Activated T-helper 2 cell treated with anti-CD3 and anti-CD28 coated beads, Interferon-gamma antibody, Interleukin-2, Interleukin-4, amounts not matched to agents 10 μg/mL and 5 μg/mL and 100 μg/mL, durations not matched to agents 14 hours and 24 hours and 36 hours (primary cell): ENCODE measurements around the gene PRELID3B. TPM values are rescaled to one million over a fixed set of nuclear protein-coding genes. Genes with fewer than 3 reads are reported as not detected.
A peak's percentile ranks its signal among the peaks of the same experiment; 100 is the strongest.
"Not testable (repeated sequence)": the region's sequence is repeated elsewhere in the genome, so short reads cannot be mapped to it uniquely, and the experiment has no call there.

Experiments
- DNase-seq: peaks from one replicate; pipeline ENCODE4 v3.0.0; 2021; ENCODE audit warnings: low spot score
- H3K27ac Mint-ChIP-seq: one replicate; pipeline ENCODE4 v1.8.0; 2021; ENCODE audit warnings: mixed read lengths
- H3K27me3 Mint-ChIP-seq: one replicate; pipeline ENCODE4 v1.8.0; 2021; ENCODE audit warnings: low read depth, mixed read lengths
- H3K36me3 Mint-ChIP-seq: one replicate; pipeline ENCODE4 v1.8.0; 2021; ENCODE audit warnings: low read depth, mixed read lengths
- H3K4me1 Mint-ChIP-seq: one replicate; pipeline ENCODE4 v1.8.0; 2021; ENCODE audit warnings: low read depth, mixed read lengths
- H3K4me3 Mint-ChIP-seq: one replicate; pipeline ENCODE4 v1.8.0; 2021; ENCODE audit warnings: low read depth, mild to moderate bottlenecking, moderate library complexity, mixed read lengths
- H3K9me3 Mint-ChIP-seq: one replicate; pipeline ENCODE4 v1.8.0; 2021; ENCODE audit warnings: mixed read lengths
- intact Hi-C: fragments of 100-400 bp; cut with micrococcal nuclease; formaldehyde crosslinking; loops from one replicate; pipeline ENCODE4 v1.15.1; 2023
- total RNA-seq: library from RNA; stranded (reverse); gene quantifications from 2 replicates; pipeline ENCODE4 v1.2.3, GENCODE V29; 2022

PRELID3B gene
- total RNA-seq, 1 donor from 2014 or later, result 112 TPM

DNA sequence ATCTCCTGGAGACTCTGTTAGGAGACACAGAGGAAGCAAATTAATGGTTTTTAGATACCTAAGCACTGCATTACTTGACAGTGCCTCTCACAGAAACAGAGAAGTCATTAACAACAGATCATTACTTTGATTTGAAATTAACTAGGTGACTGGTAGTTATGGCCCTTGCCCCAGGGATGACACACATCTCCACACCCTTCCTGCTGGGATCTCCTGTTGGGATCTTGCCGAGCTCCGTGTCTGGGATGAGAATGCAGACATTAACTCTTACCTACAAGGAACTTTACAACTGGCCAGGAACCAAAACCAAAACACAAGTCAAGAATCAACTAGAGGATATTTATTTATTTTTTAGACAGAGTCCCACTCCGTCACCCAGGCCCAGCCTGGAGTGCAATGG, 2.2 kb upstream of the PRELID3B start:
- H3K27ac Mint-ChIP-seq, result no peak overlapping the region
- H3K36me3 Mint-ChIP-seq, result peaks cover 19% of the 10 kb centered on the region
- intact Hi-C loops, result loop anchor here (5.0 to 10.0 kb wide), 3 partner anchors 37 to 390 kb away; partner anchors contain the start of genes CTSZ, STX16 and ZNF831
- peaks cover 2% of the 10 kb centered on the region for H3K27me3 Mint-ChIP-seq
- H3K9me3 Mint-ChIP-seq, result no peaks in the 10 kb centered on the region
- no peak overlapping the region for H3K4me3 Mint-ChIP-seq
- peaks cover 46% of the 10 kb centered on the region for H3K4me1 Mint-ChIP-seq
- DNase-seq, result no peak

DNA sequence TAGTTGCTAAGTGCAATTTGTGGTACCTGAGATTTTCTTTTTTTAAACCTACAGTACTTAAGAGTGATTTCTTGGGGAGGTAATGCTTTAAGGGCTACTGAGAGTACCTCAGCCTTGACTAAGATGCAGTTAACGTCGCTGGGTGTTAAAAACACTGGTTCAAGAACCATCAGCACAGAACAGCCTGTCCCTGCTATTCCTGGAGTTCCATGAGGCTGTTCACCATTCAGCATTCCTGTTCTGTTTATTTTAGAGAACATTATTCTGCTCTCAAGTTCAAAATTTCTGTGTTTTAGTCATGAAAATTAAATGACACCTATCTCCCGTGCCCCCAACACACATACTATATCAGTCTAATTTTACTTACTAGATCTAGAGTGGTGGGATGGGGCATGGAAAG, 1.7 kb upstream of the PRELID3B start:
- Mint-ChIP-seq H3K27ac (no peak overlapping the region), H3K4me1 (peaks cover 51% of the 10 kb centered on the region), H3K36me3 (peaks cover 24% of the 10 kb centered on the region), H3K27me3 (peaks cover under 1% of the 10 kb centered on the region), H3K9me3 (no peaks in the 10 kb centered on the region), H3K4me3 (no peak overlapping the region)
- intact Hi-C loops, result loop anchor here (5.0 to 10.0 kb wide), 3 partner anchors 37 to 389 kb away; partner anchors contain the start of genes CTSZ, STX16 and ZNF831
- no peak for DNase-seq

DNA sequence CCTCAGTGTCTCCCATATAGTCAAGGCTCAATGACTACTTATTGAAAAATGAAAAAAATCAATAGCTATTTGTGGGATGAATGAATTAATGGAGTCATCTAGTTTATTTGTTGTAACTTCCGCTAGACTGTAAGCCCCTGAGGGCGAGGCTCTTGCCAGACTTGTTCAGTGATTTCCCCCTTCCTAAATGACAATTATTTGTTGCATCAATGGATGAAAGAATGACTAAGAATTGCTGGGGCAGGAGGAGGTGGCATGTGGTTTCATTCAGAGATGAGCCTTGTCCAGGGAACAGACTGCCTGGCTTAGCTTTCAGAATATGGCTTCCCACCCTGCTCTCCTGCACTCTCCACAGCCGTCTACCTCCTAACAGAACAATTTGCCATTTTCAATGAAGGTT, 1.1 kb upstream of the PRELID3B start:
- Mint-ChIP-seq H3K4me3 (peak overlapping the region; percentile 70), H3K9me3 (no peaks in the 10 kb centered on the region), H3K27me3 (no peaks in the 10 kb centered on the region), H3K4me1 (peaks cover 57% of the 10 kb centered on the region), H3K36me3 (peaks cover 29% of the 10 kb centered on the region), H3K27ac (peak overlapping the region; percentile 64)
- intact Hi-C loops, result loop anchor here (5.0 to 10.0 kb wide), 3 partner anchors 36 to 389 kb away; partner anchors contain the start of genes CTSZ, STX16 and ZNF831
- DNase-seq, result no peak

DNA sequence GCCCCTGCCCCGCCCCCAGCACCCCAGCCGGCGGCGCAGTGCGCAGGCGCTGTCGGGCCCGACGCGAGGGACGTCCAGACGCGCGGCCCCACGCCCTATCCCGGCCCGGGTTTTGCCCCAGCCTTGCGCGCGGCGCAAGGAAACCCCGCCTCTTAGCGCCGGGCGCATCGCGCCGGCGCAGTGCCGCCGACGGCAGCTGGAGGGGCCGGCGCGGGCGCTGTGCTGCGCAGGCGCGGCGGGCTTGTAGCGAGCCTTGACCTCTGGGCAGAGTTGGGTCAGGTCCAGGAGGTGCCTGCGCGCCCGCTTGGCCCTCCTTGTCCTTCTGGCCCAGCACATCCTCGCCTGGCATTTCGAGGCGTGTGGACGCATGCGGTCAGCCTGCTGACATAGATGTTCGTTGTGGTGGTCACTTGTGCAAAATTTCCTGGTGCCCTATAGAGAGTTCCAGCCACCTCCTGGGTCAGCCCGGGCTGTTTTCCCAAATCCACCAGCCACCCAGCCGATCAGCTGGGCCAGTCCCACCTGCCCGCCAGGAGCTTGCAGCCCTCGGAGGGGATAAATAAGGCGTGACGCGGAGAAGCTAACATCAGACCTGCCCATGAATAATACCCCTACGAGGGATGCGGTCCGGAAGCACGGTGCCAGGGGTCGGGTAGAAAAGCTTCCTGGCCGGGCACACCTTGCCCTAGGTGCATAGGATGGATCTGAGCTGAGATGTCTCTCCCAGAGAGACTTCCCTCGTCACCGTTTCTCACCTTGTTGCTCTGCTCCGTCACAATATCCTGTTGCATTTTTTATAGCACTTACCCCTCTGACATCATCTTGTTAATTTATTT, 428 bp upstream of the PRELID3B start:
- peaks cover 33% of the 10 kb centered on the region for H3K36me3 Mint-ChIP-seq
- peak overlapping the region; percentile 97 for H3K4me3 Mint-ChIP-seq
- H3K4me1 Mint-ChIP-seq, result peaks cover 53% of the 10 kb centered on the region
- H3K27me3 Mint-ChIP-seq, result no peaks in the 10 kb centered on the region
- peak; percentile 93 for DNase-seq
- no peaks in the 10 kb centered on the region for H3K9me3 Mint-ChIP-seq
- intact Hi-C loops, result loop anchor here (1.0 to 10.0 kb wide), 4 partner anchors 11 to 388 kb away; partner anchors contain the start of genes ATP5F1E, CTSZ, STX16 and ZNF831
- peak overlapping the region; percentile 95 for H3K27ac Mint-ChIP-seq

DNA sequence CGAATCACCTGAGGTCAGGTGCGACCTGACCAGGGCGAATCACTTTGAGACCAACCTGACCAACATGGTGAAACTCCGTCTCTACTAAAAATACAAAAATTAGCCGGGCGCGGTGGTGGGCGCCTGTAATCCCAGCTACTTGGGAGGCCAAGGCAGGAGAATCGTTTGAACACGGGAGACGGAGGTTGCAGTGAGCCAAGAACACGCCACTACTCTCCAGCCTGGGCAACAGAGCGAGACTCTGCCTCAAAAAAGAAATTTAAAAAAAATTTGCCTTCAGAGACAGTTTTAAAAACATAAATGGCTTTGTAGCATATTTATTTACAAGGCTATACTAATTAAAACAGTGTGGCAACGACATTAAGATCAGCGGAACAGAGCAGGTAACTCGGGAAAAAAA, 1.1 kb downstream of the PRELID3B start:
- peak overlapping the region; percentile 91 for H3K27ac Mint-ChIP-seq
- intact Hi-C loops, result loop anchor here (5.0 to 10.0 kb wide), 3 partner anchors 34 to 387 kb away; partner anchors contain the start of genes CTSZ, STX16 and ZNF831
- not testable (repeated sequence) for H3K9me3 Mint-ChIP-seq, H3K27me3 Mint-ChIP-seq, DNase-seq
- H3K4me3 Mint-ChIP-seq, result peak overlapping the region; percentile 97
- H3K36me3 Mint-ChIP-seq, result peaks cover 49% of the 10 kb centered on the region
- peaks cover 59% of the 10 kb centered on the region for H3K4me1 Mint-ChIP-seq

DNA sequence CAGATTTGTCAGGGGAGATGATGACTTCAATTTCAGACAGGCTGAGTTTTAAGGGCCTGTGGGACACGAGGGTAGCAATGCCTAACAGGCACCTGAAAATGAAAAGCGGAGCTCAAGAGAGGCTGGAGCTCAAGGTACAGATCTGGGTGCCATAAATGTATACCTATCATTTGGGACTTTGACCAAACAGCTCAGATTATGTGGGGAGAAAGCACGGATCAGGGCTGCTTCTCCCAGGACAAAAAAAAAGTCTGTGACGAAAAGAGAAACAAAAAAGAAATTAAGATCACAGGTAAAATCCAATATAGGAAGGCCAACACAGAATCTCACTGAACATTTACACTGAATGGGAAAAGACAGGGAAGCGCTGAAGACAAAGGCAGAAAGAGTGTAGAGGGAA, 1.9 kb downstream of the PRELID3B start:
- no peaks in the 10 kb centered on the region for H3K27me3 Mint-ChIP-seq
- H3K4me1 Mint-ChIP-seq, result peaks cover 66% of the 10 kb centered on the region
- no peak for DNase-seq
- peak overlapping the region; percentile 97 for H3K4me3 Mint-ChIP-seq
- no peaks in the 10 kb centered on the region for H3K9me3 Mint-ChIP-seq
- intact Hi-C loops, result loop anchor here (5.0 to 10.0 kb wide), 3 partner anchors 33 to 386 kb away; partner anchors contain the start of genes CTSZ, STX16 and ZNF831
- H3K27ac Mint-ChIP-seq, result peak overlapping the region; percentile 91
- peaks cover 57% of the 10 kb centered on the region for H3K36me3 Mint-ChIP-seq

DNA sequence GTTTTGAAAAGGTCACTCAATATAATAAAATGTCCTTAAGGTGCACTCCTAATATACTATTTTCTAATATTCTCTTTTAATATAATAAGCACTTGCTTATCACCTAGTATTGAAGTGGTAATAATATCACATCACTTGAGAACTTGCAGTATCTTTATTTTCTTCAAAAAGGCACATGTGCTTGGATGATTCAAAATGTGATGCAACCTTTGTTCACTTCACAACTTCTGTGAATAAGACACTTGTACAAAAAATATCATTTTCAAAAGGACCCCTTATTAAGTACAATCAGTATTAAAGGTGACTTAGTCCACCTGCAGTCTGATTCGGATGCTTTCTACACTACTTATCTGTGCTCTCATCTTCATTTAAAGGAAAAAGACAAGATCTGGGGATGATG, 3.4 kb downstream of the PRELID3B start:
- no peak for DNase-seq

DNA sequence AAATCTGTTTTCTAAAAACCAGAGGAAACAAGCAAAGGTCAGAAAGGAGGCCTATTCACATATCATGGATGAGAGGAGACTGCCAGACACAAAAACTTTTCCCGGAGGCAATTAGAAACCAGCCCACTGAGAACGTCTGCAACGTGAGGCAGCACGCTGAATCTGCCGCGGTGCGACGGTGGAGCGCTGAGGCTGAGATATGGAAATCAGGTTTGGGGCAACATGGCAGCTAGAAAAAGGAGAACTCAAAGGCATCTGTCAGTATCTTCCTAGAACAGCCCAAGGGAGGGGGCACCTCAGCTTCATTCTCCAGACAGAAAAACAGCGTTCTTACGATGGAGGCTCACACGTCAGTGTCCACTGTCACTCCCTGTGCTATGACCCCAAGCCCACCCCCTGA, 5.2 kb downstream of the PRELID3B start:
- no peak overlapping the region for H3K27ac Mint-ChIP-seq
- no peak for DNase-seq
- peaks cover 65% of the 10 kb centered on the region for H3K4me1 Mint-ChIP-seq
- no peaks in the 10 kb centered on the region for H3K9me3 Mint-ChIP-seq
- H3K27me3 Mint-ChIP-seq, result no peaks in the 10 kb centered on the region
- H3K4me3 Mint-ChIP-seq, result no peak overlapping the region
- intact Hi-C loops, result no loop called here
- H3K36me3 Mint-ChIP-seq, result peaks cover 82% of the 10 kb centered on the region

More for the DNA sequence above, 3.4 kb downstream of the PRELID3B start:
- no peaks in the 10 kb centered on the region for H3K27me3 Mint-ChIP-seq
- peak overlapping the region; percentile 61 for H3K4me3 Mint-ChIP-seq
- peaks cover 69% of the 10 kb centered on the region for H3K4me1 Mint-ChIP-seq
- H3K36me3 Mint-ChIP-seq, result peaks cover 70% of the 10 kb centered on the region
- peak overlapping the region; percentile 64 for H3K27ac Mint-ChIP-seq
- intact Hi-C loops, result no loop called here
- no peaks in the 10 kb centered on the region for H3K9me3 Mint-ChIP-seq

DNA sequence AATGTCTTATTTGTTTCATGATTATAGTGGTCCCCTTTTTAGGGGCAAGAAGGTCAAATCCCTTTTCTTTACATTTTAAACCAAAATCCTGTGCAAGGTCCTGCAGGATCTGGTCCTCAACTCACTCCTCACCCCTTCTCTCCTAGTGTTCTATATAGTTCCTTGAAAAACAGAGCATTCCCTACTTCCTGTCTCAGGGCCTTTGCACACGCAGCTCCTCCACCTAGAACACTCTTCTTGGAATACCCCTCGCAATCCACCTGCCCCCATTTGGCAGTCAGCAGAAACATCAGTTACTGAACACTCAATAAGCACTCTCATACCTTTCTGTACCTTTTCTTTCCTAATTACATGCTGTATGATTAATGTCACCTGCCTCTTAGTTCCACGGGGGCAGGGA, 7.2 kb downstream of the PRELID3B start:
- no peaks in the 10 kb centered on the region for H3K9me3 Mint-ChIP-seq
- no peak overlapping the region for H3K27ac Mint-ChIP-seq
- intact Hi-C loops, result no loop called here
- H3K4me3 Mint-ChIP-seq, result no peak overlapping the region
- no peak for DNase-seq
- no peaks in the 10 kb centered on the region for H3K27me3 Mint-ChIP-seq
- peaks cover 82% of the 10 kb centered on the region for H3K36me3 Mint-ChIP-seq
- H3K4me1 Mint-ChIP-seq, result peaks cover 63% of the 10 kb centered on the region

DNA sequence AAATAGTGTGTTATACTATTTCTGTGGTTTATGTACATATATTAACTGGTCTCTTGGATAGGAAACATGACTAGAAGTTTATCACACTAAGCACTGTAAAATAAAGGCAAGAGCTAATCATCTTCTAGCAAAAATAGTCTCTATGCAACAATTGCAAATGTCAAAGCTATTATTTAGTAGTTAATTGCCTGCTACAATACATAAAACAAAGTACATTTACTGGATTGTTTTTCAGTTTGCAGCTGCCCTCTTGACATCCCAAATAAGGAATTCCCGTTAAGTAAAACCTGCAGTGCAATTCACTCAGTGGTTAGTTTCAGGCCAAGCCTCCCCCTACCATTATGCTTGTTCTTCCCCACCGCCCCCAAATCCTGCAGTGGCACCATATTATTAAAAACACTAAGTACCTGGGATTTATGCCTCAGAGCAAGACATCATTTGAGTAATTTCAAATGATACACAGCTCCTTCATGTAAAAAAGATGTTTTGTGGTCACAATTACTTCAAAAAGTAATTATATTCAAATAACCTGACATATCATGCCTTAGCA, 8.9 kb downstream of the PRELID3B start:
- H3K4me3 Mint-ChIP-seq, result no peak overlapping the region
- no peak for DNase-seq
- H3K27ac Mint-ChIP-seq, result no peak overlapping the region
- H3K9me3 Mint-ChIP-seq, result no peaks in the 10 kb centered on the region
- peaks cover 84% of the 10 kb centered on the region for H3K36me3 Mint-ChIP-seq
- H3K4me1 Mint-ChIP-seq, result peaks cover 63% of the 10 kb centered on the region
- intact Hi-C loops, result loop anchor here (2.0 to 5.0 kb wide), 2 partner anchors 51 to 141 kb away; partner anchors contain the start of gene NELFCD
- no peaks in the 10 kb centered on the region for H3K27me3 Mint-ChIP-seq

DNA sequence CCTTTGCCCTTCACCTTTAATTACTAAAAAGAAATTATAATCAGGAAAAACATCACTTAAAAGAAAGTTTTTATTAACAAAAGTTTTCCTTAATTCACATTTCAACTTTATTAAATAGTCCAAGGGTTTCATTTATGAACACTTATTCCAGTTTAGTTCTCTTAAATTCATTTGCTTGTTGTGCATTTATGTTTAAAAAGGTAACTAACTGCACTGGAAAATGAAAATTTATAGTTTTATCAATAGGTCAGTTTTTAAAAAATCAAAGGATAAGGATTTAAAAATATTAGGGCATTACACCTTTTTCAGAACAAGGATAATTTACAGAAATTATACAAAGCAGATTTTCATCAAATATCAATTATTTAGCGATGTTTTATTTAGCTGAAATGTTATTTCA, 9.5 kb downstream of the PRELID3B start:
- Mint-ChIP-seq H3K27ac (peak overlapping the region; percentile 64), H3K4me3 (peak overlapping the region; percentile 80), H3K9me3 (no peaks in the 10 kb centered on the region), H3K27me3 (no peaks in the 10 kb centered on the region), H3K36me3 (peaks cover 86% of the 10 kb centered on the region), H3K4me1 (peaks cover 64% of the 10 kb centered on the region)
- intact Hi-C loops, result loop anchor here (2.0 to 5.0 kb wide), 2 partner anchors 51 to 140 kb away; partner anchors contain the start of gene NELFCD
- DNase-seq, result no peak

DNA sequence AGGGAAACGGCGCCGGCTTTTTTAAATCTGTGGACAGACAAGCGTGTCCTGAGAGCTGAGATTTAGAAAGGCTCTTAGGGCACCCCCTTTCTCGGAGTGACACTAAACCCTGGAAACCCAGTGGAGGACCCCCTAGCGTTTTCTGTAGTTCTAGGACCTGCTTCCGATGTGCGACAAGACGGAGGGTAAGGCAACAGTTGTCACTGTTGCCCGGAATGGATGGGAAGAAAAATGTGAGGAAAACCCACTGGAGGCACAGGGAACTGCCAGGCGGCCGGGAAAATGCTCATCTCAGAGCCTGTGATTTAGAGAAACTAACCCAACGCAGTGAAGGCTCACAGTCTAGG, 9.9 kb downstream of the PRELID3B start:
- Mint-ChIP-seq H3K9me3 (no peaks in the 10 kb centered on the region), H3K36me3 (peaks cover 86% of the 10 kb centered on the region), H3K4me3 (peak overlapping the region; percentile 80), H3K27ac (peak overlapping the region; percentile 64), H3K27me3 (no peaks in the 10 kb centered on the region), H3K4me1 (peaks cover 65% of the 10 kb centered on the region)
- intact Hi-C loops, result loop anchor here (1.0 to 5.0 kb wide), 3 partner anchors 10 to 140 kb away; partner anchors contain the start of genes NELFCD and PRELID3B
- DNase-seq, result no peak
